Measurements from ENCODE around the gene PLEKHG5.

Gene PLEKHG5

DNA sequence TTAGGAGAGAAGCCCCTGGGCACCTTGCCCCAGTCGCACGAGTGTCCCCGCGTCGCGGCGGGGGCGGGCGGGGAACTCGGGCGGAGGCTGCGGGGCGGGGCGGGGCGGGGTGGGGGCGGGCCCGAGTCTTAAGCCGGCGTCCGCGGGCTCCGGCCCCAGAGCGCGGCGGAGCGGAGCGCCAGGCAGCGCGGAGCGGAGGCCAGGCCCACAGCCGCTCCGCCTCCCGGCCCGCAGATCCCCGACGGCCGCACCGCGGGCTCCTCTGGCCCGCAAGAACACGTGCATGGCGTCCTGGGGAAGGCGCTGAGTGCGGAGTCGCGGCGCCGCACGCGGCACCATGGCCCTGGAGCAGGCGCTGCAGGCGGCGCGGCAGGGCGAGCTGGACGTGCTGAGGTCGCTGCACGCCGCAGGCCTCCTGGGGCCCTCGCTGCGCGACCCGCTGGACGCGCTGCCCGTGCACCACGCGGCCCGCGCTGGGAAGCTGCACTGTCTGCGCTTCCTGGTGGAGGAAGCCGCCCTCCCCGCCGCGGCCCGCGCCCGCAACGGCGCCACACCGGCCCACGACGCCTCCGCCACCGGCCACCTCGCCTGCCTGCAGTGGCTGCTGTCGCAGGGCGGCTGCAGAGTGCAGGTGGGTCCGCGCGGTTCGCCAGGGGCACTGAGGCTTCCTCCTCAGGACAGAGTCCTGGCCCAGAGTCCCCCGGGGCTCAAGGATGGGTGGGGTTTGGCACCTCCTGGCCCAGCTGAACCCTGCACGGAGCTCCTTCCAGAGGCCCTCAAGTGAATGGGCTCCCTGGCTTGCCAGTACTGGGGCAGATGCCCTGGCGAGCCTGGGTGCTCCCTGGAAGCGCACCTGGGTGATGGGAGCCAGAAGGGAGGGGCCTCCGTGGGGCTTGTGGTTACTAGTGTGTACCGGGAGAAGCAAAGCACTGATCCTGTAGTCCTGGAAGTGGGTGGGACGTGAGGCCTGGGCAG, 66.6 kb downstream of the PLEKHG5 start, which contains the start of gene ESPN:
ESPN (plus strand) TSS at position 158 of the 975 bp plus-strand sequence; CDS start at position 338, 180 bp downstream.
- DNase-seq (ENCODE audit: low spot score), result no peak

DNA sequence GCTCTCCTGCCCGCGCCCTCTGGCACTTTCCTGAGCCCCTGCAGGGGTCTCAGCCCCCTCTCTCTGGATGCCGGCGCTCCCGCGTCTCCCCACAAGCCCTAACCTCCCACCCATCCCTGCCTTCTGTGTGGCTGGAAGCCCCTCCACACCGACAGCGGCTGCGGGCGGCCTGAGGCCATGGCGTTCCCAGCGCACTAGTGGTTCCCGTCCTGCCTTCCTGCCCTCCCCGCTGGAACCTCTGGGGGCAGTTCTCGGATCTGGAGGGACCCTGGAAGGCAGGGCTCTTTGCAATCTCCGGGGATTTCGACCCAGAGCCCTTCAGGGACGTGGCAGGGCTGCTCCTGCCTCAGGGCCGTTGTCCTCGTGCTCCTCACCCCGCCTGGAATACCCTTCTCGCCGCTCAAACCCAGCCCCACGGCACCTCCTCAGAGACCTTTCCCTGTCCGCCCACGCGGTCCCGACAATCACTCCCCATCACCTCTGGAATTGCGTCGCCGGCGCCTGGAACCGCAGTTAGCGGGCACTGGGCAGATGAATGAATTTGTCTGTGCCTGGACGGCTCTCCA, 67.4 kb downstream of the PLEKHG5 start:
- no peak for DNase-seq (ENCODE audit: low spot score)

DNA sequence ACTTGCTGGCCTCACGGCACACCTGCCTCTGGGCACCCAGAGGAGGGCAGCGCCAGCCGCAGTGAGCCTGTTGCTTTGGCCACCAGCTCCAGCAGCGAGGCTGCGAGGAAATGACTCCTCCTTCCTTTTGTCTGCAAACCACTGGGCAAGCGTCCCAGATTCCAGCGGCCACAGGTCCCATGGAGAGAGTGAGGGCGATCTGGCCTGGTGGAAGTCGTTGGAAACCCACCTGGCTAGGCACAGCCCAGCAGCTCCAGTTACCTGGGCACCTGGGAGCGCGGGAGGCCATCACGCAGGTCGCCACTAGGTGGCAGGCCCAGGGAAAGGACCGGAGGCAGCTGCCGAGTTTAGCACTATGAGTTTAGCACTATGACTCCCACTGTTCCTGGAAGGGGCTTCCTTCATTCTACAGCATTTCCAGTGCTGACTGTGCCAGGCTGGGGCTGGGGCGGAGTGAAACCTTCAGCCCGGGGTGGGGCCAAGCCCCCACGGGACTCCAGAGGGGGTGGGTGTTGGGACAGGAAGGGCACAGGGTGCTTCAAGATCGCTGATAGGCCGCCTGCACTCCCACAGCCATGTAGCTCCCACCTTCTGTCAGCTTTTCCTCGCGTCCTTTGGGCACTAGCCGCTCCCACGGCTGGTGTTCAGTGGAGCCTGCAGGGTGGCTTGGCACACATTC, 68.0 kb downstream of the PLEKHG5 start:
- DNase-seq (ENCODE audit: low spot score), result peak; percentile 67

DNA sequence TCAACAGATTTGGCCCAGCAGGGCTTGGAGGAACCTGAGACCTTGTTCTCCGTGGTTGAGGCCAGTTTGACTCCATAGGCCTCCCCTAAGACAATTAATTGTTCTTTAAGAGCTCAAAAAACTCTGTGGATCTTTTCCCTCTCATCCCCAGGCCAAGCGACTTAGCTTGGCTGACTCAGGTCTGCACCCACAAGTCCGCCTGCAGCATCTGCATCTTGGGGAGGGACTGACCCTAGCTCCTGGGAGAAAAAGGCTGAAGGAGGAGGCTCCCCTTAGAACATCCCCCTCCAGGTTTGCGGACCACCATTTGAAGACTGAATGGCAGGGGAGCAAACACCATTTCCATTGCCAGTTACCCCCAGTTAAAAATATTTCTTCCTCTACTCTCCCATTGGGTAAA, 70.2 kb downstream of the PLEKHG5 start:
- no peak for DNase-seq (ENCODE audit: low spot score)

DNA sequence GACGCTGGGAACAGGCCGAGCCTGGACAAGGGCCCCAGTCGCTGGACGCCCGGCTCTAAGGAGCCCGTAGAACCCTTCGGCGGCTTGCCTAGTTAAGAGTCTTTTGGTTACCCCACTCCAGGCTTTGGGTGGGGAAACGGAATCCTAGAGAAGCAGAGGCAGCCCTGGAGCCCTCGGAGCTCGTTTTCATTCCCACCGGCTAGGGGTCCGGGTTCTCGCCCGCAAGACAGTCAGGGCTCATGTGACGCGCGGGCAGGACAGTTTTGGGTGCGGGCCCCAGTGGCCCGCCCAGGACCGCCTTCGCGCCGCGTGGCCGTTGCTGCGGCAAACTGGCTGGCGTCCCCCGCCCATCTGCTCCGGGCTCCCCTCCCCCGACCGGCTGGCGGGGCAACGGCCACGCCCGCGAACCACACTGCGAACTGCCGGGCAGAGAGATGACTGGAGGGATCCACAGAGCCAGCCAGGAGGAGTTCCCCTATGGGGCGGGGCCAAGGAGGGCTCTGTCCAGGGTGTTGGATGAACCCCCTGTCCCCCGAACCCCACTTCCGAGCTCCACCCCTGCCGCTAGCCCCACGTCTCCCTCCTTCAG, 70.9 kb downstream of the PLEKHG5 start:
- DNase-seq (ENCODE audit: low spot score), result peak; percentile 14

DNA sequence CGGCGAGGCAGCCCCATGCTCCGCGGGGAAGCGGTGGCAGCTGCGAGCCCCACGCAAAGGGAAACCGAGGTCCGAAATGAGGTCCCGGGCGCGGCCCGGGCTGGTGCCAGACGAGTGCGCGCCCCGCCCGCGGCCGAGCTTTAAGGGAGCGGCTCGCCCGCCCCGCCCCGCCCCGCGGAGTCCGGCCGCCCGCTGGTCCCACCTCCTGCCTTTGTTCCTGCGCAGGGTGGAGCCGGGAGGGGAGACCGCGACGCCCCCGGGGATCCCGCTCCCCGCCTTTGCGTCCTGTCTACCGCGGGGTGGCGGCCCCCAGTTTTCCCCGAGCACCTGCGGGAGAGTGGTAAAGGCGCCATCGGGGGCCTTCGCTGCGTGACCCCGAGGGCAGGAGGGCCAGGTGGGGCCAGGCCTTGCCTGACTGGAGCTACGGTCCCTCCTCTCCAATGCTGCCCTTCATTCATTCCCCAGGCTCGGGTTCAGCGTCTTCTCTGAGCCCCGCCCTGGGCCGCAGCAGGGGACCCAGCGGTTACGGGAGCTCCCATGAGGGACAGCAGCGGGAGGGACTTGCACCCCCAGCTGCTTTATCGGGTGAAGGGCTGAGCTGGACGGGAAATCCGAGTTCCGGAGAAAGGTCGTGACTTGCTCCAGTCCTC, 71.5 kb downstream of the PLEKHG5 start, which contains the start of gene HES2:
HES2 (minus strand) TSS at position 116 of the 650 bp plus-strand sequence; CDS start at position 17, 99 bp downstream.
- no peak for DNase-seq (ENCODE audit: low spot score)

DNA sequence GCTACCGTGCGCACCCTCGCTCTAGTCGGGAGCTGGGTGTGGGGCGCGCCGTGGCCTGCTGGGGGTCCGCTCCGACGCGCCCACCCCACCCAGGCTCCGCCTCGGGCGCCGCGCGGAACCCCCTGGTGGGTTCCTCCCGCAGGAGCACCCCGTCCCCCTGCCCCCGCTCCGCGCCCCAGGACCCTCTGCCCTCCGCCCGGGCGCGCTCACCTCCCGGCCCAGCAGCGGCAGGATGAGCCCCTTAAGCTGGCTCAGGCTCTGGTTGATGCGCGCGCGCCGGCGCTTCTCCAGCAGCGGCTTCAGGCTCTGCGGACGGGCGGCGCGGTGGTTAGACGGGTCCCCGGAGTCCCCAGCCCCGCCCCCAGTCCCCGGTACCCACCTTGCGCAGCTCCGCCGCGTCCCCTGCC, 72.1 kb downstream of the PLEKHG5 start:
- no peak for DNase-seq (ENCODE audit: low spot score)

DNA sequence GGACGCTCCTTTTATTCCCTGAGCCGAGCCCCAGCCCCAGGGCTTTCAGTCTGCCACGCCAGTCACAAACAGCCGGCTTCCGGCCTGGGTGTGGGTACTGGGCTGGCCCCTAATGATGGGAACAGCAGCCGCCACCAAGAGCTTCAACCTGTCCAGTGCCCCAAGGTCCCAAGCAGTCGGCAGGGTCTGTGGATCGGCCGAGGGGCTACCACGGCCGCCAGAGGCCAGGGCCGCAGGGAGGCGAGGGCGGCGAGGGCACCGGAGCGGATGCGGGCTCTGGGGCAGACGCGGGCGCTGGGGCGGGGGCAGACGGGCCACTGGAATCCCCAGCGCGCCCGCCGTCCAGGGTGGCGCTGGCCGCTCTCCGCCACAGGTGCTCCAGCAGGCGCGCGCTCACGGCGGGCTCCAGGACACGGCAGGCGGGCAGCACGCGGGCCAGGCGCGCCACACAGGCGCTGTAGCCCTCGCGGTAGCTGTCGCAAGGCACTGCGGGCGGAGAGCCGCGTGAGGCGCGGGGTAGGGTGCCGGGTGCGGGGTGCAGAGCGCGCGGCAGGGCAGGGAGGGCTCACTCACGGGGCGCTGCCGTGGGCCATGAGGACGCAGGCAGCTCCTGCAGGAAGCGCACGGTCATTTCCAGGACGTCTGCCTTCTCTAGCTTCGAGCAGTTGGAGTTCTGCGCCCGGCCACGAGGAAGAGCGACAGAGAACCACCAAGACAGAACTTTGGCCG, 72.6 kb downstream of the PLEKHG5 start:
- DNase-seq (ENCODE audit: low spot score), result no peak

DNA sequence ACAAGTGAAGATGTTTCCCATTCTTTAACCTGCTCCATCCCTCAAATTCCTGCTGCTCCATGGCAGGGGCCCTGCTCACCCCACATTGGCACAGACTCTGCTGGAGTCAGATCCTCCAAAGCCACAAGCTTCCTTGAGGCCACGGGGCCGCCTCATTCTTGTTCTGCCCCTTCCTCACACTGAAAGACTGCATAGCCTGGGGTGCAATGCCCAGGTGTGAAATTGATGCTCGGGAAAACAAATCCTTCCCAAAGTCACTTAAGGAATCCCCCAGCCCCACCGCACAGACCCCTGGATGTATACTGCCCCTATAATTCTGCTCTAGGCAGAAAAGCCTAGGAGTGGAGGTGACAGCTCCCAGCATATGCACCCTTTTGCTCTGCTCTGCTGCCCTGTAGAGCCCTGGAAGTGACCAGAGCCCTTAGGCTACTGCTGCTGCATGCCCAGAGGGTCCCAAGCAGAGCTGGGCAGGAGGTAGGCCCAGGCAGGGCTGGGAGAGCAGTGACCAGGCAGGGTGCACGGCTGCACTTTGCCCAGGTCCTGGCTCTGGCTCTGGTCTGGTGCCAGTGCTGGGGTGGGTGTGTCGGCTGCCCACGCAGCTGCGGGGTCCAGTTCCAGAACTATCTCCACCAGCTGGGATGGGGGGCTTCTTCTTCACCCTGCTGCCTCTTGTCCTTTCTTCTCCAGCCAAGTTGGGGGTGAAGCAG, 73.4 kb downstream of the PLEKHG5 start:
- no peak for DNase-seq (ENCODE audit: low spot score)
